K562 (cell line): ENCODE measurements around the gene TRAIP. TPM values are rescaled to one million over a fixed set of nuclear protein-coding genes. Genes with fewer than 3 reads are reported as not detected.

Source experiments
- AFF4 ChIP-seq: sonication (generic); formaldehyde crosslinking; IDR thresholded peaks from 2 replicates; pipeline ENCODE4 v1.8.0; 2023; ENCODE audit warnings: mild to moderate bottlenecking, missing genetic modification reagents
- HINFP ChIP-seq: fragments of 450-650 bp; conservative IDR thresholded peaks from 2 replicates; pipeline ENCODE4 v1.6.1; 2016; ENCODE audit warnings: missing genetic modification characterization, low read depth, mild to moderate bottlenecking, control low read depth, missing compliant biosample characterization
- HMGXB4 ChIP-seq: sonication (generic); formaldehyde crosslinking; IDR thresholded peaks from 2 replicates; pipeline ENCODE4 v1.8.1; 2023; ENCODE audit warnings: mild to moderate bottlenecking, missing genetic modification reagents
- MAZ ChIP-seq, 2 experiments: fragments of 450-650 bp in 1 of 2; sonication (generic) in 1 of 2; formaldehyde crosslinking; IDR thresholded peaks in 1 of 2; conservative IDR thresholded peaks in 1 of 2; 2 replicates each; pipeline versions ENCODE4 v1.4.0 to v1.5.0; 2020; ENCODE audit warnings: mild to moderate bottlenecking in 1 of 2, missing genetic modification reagents in 1 of 2
- NFATC3 ChIP-seq: fragments of 450-650 bp; IDR thresholded peaks from 2 replicates; pipeline ENCODE4 v1.6.1; 2017; ENCODE audit warnings: mild to moderate bottlenecking
- PHB ChIP-seq: fragments of 250-450 bp; sonication (Bioruptor Pico); IDR thresholded peaks from 2 replicates; pipeline ENCODE4 v1.5.0; 2021
- POLR2G ChIP-seq: fragments of 200-400 bp; formaldehyde crosslinking; IDR thresholded peaks from 2 replicates; pipeline ENCODE4 v1.6.1; 2017; ENCODE audit warnings: low read depth, mild to moderate bottlenecking, antibody characterized with exemption, low read length, moderate library complexity
- RFX1 ChIP-seq: fragments of 450-650 bp; IDR thresholded peaks from 2 replicates; pipeline ENCODE4 v1.6.1; 2016; ENCODE audit warnings: mild to moderate bottlenecking, moderate library complexity
- SIN3B ChIP-seq: fragments of 450-650 bp; IDR thresholded peaks from 2 replicates; pipeline ENCODE4 v1.6.1; 2017; ENCODE audit warnings: low read depth, mild to moderate bottlenecking, moderate library complexity
- TAF1 ChIP-seq: IDR thresholded peaks from 2 replicates; pipeline ENCODE4 v1.6.1; 2011; ENCODE audit warnings: mild to moderate bottlenecking, low read length, moderate library complexity; ENCODE audit not compliant: insufficient read depth, control insufficient read depth, severe bottlenecking; ENCODE audit errors: extremely low read depth
- TCF7 ChIP-seq: sonication (generic); IDR thresholded peaks from 2 replicates; pipeline ENCODE4 v1.6.1; 2016; ENCODE audit warnings: antibody characterized with exemption, borderline replicate concordance
- TCF7L2 ChIP-seq: fragments of 150-350 bp; IDR thresholded peaks from 2 replicates; pipeline ENCODE4 v1.6.1; 2016; ENCODE audit warnings: low read depth, mild to moderate bottlenecking, low read length, moderate library complexity
- TOE1 ChIP-seq, 2 experiments: fragments of 450-650 bp in 1 of 2; sonication (generic) in 1 of 2; formaldehyde crosslinking in 1 of 2; IDR thresholded peaks; 2 replicates each; pipeline versions ENCODE4 v1.7.1 to v1.8.0; 2016 to 2022; ENCODE audit warnings: borderline replicate concordance in 2 of 2, mild to moderate bottlenecking in 2 of 2, antibody characterized with exemption in 1 of 2, inconsistent platforms in 1 of 2, low read depth in 1 of 2, missing genetic modification reagents in 1 of 2, moderate library complexity in 1 of 2
- ZFX ChIP-seq: sonication (generic); formaldehyde crosslinking; IDR thresholded peaks from 2 replicates; pipeline ENCODE4 v1.8.0; 2022; ENCODE audit warnings: mild to moderate bottlenecking, missing genetic modification reagents, moderate library complexity
- polyA plus RNA-seq, 8 experiments: library from polyadenylated mRNA; depleted of rRNA in 4 of 8; stranded (reverse) in 5 of 8; unstranded in 3 of 8; fragments of >200 nt; fragmentation: Nextera tagmentation in 2 of 8; fragmentation: Illumina TruSeq in 1 of 8; extraction: Ambion mirVana in 2 of 8; extraction: Trizol in 1 of 8; gene quantifications; 2 replicates each; pipeline versions ENCODE4 v1.2.1 to v1.2.3, GENCODE V29; 2011 to 2014; ENCODE audit warnings: inconsistent platforms in 1 of 8, missing spikeins in 1 of 8
- total RNA-seq, 7 experiments: library from RNA; depleted of rRNA in 6 of 7; stranded (reverse); fragments of >200 nt in 6 of 7; fragmentation: Illumina TruSeq in 2 of 7; extraction: Trizol in 2 of 7; gene quantifications; 2 replicates each; pipeline versions ENCODE4 v1.2.1 to v1.2.3, GENCODE V29; 2011 to 2021; ENCODE audit warnings: low replicate concordance in 1 of 7

TRAIP gene
- total and polyA plus RNA-seq, 9 of the 15 experiments (the other 6 are each of a cell fraction or from before 2014, with no cell fraction given) = 14.3 to 38.6 (median 21.2) TPM

- TF ChIP-seq AFF4 (CRISPR knock-in tag) (peak; percentile 67; the same call in 1 of the 2 replicates), RFX1 (no peak), MAZ (CRISPR knock-in tag; conservative IDR thresholded peaks at IDR 0.05 in 1 of 2, IDR thresholded peaks at IDR 0.05 in 1 of 2) (peak; percentile 24 to 26; a peak in 2 of 4 replicates), SIN3B (0 out of 2 replicates have a peak, but pooled peaks have one; percentile 34), TCF7L2 (no peak), ZFX (CRISPR knock-in tag) (peak; percentile 50), HINFP (tag) (peak; percentile 50; the same call in 1 of the 2 replicates), NFATC3 (no peak), TOE1 (IDR thresholded peaks at IDR 0.05; ENCODE audit: borderline replicate concordance) (no peak), TOE1 (CRISPR knock-in tag; IDR thresholded peaks at IDR 0.05; ENCODE audit: borderline replicate concordance, low read depth) (0 out of 2 replicates have a peak, but pooled peaks have one; percentile 50), HMGXB4 (CRISPR knock-in tag) (0 out of 2 replicates have a peak, but pooled peaks have one; percentile 24), PHB (peak; percentile 64; the same call in 1 of the 2 replicates), POLR2G (peak; percentile 86), TAF1 (peak; percentile 12), TCF7 (0 out of 2 replicates have a peak, but pooled peaks have one; percentile 35)
Measured at GRCh38 chr3:49802719-49803464, 53.5 kb downstream of the TRAIP start, which contains the start of gene INKA1 (continued).
